ENCODE measurements around the gene SAMD8. TPM values are rescaled to one million over a fixed set of nuclear protein-coding genes. Genes with fewer than 3 reads are reported as not detected.

Gene SAMD8
- total and polyA plus RNA-seq, 2 donors (not counting 3 experiments of a cell fraction or from before 2014, with no cell fraction given): 19.6 to 22.8 TPM

DNA sequence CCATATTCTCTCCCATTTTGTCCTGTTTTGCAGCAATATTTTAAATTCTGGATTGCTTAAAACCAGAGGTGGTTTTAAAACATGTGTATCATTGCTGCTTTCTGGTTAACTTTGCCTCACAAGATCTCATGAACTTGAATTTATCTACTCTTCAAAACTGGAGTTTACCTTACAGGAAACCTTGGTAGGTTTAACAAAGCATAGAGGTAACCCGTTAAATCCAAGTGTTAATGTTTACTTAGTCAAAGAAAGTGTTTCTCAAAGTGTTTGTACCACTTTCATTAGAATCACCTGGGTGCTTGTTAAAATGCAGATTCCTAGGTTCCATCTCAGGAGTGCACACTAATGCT lies 55.1 kb downstream of the SAMD8 start:
- POLR2A ChIA-PET: no interaction called here
- Histone ChIP-seq H3K36me3 (ENCODE audit: control insufficient read depth in 2 of 2, extremely low read depth in 1 of 2, insufficient read depth in 2 of 2, low read length in 2 of 2) (no peaks in the 10 kb centered on the region), H3K9ac (replicated peaks; ENCODE audit: extremely low read depth, insufficient read depth, low read length) (no peak overlapping the region), H3K4me2 (ENCODE audit: insufficient read depth, low read length) (no peak overlapping the region), H3K79me2 (ENCODE audit: control insufficient read depth, insufficient read depth, low read length) (no peaks in the 10 kb centered on the region), H3K9me1 (replicated peaks; ENCODE audit: control insufficient read depth, extremely low read depth, insufficient read depth, low read length) (no peaks in the 10 kb centered on the region), H3K27me3 (ENCODE audit: control insufficient read depth in 2 of 2, insufficient read depth in 2 of 2, low read length in 2 of 2) (no peaks in the 10 kb centered on the region), H3K9me3 (replicated peaks; ENCODE audit: control insufficient read depth, insufficient read depth, low read length) (no peaks in the 10 kb centered on the region), H2AFZ (ENCODE audit: low read depth, low read length) (no peak overlapping the region), H3K4me3 (replicated peaks in 1 of 3; ENCODE audit: insufficient read depth in 1 of 3, low read depth in 1 of 3, low read length in 3 of 3) (no peak overlapping the region), H3K27ac (ENCODE audit: insufficient read depth, low read depth, low read length) (no peak overlapping the region), H4K20me1 (replicated peaks; ENCODE audit: control insufficient read depth, extremely low read depth, insufficient read depth, low read length) (no peaks in the 10 kb centered on the region), H3K4me1 (ENCODE audit: control insufficient read depth, extremely low read depth, insufficient read depth, low read length) (no peaks in the 10 kb centered on the region)
- FAIRE-seq: no peak
- CTCF ChIA-PET: interaction anchor here (1.6 to 1.8 kb wide), 2 partner anchors 12 to 64 kb away, joined by 4 to 5 read pairs; no protein-coding TSS in a partner anchor
- intact Hi-C loops (cut with micrococcal nuclease) (no loop called here), dilution Hi-C loops (cut with MboI; ENCODE audit: extremely low pct_ligation_motif_present, low sequenced_read_pairs) (no loop called here)
- no peak for TF ChIP-seq EZH2 (IDR thresholded peaks at IDR 0.05; ENCODE audit: borderline replicate concordance, low read depth, low read length, severe bottlenecking)
- TF ChIP-seq, protein P1, sequence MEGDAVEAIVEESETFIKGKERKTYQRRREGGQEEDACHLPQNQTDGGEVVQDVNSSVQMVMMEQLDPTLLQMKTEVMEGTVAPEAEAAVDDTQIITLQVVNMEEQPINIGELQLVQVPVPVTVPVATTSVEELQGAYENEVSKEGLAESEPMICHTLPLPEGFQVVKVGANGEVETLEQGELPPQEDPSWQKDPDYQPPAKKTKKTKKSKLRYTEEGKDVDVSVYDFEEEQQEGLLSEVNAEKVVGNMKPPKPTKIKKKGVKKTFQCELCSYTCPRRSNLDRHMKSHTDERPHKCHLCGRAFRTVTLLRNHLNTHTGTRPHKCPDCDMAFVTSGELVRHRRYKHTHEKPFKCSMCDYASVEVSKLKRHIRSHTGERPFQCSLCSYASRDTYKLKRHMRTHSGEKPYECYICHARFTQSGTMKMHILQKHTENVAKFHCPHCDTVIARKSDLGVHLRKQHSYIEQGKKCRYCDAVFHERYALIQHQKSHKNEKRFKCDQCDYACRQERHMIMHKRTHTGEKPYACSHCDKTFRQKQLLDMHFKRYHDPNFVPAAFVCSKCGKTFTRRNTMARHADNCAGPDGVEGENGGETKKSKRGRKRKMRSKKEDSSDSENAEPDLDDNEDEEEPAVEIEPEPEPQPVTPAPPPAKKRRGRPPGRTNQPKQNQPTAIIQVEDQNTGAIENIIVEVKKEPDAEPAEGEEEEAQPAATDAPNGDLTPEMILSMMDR (IDR thresholded peaks at IDR 0.05; ENCODE audit: extremely low read depth in 1 of 2, insufficient read depth in 1 of 2, low read depth in 1 of 2, low read length in 2 of 2): no peak
- TF ChIP-seq GATA2 (IDR thresholded peaks at IDR 0.05; ENCODE audit: insufficient read depth, insufficient read length, low read depth, low read length): no peak
- TF ChIP-seq POLR2AphosphoS5 (IDR thresholded peaks at IDR 0.05; ENCODE audit: insufficient read depth, low read depth, low read length): no peak
- no peak for TF ChIP-seq MYC (IDR thresholded peaks at IDR 0.05; ENCODE audit: low read depth, low read length)
- TF ChIP-seq, protein P2, sequence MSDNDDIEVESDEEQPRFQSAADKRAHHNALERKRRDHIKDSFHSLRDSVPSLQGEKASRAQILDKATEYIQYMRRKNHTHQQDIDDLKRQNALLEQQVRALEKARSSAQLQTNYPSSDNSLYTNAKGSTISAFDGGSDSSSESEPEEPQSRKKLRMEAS (IDR thresholded peaks at IDR 0.05; ENCODE audit: insufficient read depth, insufficient read length): no peak
- TF ChIP-seq FOS (IDR thresholded peaks at IDR 0.05; ENCODE audit: borderline replicate concordance, insufficient read depth, low read length): no peak
- TF ChIP-seq JUN (IDR thresholded peaks at IDR 0.05; ENCODE audit: borderline replicate concordance, insufficient read depth, insufficient read length, low read depth): no peak
- TF ChIP-seq POLR2A (IDR thresholded peaks at IDR 0.05; ENCODE audit: low read depth, low read length): no peak
- no TSS peak for BruUV-seq (replicated peaks)
- DNase-seq (ENCODE audit: low read depth, low spot score): no peak
